ENCODE data around the gene CATSPERE.

CATSPERE gene, protein sequence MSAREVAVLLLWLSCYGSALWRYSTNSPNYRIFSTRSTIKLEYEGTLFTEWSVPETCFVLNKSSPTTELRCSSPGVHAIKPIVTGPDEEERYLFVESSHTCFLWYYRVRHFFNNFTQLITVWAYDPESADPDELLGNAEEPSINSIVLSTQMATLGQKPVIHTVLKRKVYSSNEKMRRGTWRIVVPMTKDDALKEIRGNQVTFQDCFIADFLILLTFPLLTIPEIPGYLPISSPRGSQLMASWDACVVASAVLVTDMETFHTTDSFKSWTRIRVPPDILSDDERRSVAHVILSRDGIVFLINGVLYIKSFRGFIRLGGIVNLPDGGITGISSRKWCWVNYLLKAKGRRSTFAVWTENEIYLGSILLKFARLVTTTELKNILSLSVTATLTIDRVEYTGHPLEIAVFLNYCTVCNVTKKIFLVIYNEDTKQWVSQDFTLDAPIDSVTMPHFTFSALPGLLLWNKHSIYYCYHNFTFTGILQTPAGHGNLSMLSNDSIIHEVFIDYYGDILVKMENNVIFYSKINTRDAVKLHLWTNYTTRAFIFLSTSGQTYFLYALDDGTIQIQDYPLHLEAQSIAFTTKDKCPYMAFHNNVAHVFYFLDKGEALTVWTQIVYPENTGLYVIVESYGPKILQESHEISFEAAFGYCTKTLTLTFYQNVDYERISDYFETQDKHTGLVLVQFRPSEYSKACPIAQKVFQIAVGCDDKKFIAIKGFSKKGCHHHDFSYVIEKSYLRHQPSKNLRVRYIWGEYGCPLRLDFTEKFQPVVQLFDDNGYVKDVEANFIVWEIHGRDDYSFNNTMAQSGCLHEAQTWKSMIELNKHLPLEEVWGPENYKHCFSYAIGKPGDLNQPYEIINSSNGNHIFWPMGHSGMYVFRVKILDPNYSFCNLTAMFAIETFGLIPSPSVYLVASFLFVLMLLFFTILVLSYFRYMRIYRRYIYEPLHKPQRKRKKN

DNA sequence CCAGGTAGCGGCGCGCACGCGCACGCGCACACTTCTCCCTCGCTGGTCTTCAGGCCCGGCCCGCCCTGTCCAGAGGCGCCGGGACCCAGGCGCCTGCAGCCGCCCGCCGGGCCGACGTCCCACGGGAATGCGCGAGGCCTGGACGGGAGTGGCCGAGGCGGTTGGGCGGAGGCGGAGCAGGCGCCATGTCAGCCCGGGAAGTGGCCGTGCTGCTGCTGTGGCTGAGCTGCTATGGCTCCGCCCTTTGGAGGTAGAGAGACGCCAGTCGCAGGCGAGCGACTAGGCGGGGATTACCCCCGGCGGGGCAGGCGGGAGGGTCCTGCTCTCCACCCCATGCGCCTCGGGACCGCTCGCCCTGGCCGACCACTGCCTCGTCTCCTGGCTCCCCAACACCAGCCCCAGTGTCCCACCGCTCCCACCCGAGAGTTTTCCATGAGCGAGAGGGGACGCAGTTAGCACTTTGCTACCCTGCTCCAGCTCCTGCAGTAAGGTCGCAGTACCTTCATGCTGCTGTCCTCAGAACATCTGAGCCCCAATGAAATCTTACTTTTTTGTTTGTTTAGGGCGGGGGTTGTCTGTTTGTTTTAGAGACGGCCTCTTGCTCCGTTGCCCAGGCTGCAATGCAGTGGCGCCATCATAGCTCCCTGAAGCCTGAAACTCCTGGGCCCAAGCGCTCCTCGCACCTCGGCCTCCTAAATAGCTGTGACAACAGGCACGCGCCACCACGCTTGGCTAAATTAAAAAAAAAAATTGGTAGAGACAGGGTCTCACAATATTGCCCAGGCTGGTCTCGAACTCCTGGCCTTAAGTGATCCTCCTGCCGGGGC, at the start of gene CATSPERE:
CATSPERE (plus strand) TSS at position 29 of the 827 bp plus-strand sequence; CDS start at position 186, 157 bp downstream.
- DNase-seq: no peak

DNA sequence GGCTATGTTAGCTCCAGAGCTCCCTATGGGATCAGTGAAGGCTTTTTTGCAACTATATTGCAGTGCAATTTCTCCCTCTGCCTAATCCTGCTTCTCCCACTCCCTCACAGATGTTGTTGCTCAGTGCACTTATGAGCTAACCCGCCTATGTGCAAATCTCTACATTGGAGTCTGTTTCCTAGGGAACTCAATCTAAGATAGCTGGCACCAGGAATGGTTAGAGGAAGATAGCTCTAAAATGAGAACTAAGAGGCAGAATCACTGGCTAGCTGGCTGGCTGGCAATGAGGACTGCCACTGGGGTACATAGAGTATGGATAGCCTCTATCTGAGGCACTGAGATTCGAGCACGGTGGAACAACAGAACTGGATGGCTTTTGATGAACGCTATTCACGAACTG, 48.9 kb upstream of the CATSPERE start:
- DNase-seq: no peak

DNA sequence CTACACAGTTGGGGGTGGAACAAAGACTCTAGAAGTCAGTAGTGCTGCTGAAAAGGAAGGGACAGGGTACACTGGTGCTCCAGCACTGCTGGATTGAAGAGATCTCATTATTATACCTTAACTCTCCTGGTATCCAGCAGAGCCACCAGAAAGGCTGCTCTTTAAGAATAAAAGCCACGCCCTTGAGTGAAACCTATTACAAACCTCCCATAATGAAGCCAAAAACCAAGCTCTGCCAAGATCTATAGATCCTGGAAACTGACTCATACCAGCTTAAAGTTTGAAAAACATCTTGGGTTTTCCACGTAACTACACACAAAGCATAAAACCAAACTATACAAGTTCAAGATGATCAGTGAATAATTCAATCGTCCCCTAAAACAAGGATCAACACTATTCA, 47.3 kb upstream of the CATSPERE start:
- no peak for DNase-seq

DNA sequence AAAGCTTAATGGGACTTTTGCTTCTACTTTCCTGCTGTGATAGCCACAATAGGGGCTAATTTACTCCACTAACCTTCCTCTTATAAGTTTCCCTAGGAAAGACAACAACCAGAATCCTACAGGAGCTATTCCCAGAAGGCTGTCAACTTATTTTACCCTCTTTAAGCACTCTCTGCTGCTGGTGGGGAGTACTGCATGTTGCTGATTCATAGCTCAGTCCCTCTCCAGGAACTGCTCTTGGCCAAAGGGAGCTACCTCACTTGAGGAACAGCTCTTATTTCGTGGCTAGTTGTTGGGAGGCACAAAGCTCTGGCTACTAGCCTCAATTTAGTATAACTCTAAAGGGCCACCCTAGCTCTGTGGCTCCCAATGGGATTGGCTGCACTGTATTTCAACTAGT, 46.5 kb upstream of the CATSPERE start:
- DNase-seq: no peak

DNA sequence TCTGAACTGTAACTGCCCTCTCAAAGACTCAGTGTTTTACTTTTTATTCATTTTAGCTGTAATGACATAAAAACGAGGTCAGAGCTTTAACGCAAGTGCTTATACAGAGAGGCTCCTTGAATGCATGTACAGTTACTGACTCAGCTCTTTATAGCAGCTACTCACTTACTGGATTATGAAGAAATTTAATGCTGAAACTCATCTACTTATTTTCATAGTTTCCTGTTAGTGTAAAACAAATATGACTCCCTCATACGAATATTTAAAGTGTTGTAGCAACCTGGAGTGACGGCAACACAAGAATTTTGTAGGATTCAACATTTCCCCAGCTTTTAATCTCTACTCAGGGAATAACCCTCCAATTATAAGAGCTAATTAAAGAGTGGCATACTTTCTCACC, 42.0 kb upstream of the CATSPERE start:
- DNase-seq: no peak

DNA sequence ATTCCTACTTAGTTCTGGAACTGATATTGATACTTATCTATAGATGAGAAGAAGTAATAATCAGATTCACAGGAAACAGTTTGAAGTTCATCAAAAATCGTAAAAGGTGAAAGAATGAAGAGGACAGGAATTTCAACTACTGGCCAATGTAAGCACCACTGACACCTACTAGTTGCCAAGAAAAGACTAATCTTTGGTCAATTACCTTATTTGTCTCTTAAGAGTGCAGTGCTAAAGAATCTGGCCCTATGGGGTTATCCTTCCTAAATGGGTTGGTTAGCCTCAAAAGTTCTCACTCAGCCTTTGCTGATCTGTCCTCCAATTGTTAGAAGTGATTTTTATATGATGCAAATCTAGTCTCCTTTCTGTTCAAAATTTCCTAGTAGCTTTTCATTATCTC, 38.9 kb upstream of the CATSPERE start:
- DNase-seq: no peak

DNA sequence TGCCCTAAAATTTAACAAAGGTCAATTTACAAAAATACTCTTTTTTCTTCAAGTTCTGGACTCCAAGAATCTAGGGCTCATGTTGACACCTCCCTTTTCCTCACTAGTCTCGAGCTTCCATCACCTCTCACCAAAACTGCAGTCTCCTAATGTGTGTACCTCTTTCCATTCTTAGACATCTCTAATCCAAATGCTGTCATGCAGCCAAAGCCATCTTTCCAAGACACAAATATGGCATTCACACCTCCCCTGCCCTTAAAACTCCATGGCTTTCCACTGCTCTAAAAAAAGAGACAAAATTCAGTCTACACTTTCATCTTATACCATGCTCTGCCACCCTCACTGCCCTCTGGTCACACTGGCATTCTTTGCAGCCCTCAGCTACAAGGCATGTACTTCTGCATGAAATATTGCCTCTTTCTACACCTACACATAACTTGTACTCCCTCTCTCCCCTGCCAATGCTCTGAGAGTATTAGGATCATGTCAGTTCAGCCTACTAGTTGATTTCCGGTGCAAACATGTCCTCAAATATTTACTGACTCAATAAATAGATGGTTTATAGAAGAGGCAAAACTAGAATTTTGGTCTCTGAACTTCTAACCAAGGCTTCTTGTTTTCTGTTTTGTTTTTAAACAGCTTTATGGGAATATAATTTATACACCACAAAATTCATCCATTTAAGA, 36.3 kb upstream of the CATSPERE start:
- no peak for DNase-seq

DNA sequence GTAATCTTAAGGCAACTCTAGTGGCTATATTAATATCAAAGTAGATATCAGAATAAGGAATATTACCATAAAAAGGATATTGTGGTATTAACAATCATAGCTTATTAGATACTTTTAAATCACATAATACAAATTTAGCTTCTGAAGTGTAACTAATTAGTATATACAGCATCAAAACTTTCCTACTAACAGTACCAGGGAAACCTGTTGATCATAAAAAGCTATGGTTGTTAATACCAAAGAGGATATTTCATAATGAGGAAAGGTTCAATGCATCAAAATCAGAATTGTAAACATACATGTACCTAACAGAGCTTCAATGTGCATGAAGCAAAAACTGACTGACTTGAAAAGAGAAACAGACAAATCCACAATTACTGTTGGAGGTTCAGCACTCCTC, 33.4 kb upstream of the CATSPERE start:
- DNase-seq: no peak

DNA sequence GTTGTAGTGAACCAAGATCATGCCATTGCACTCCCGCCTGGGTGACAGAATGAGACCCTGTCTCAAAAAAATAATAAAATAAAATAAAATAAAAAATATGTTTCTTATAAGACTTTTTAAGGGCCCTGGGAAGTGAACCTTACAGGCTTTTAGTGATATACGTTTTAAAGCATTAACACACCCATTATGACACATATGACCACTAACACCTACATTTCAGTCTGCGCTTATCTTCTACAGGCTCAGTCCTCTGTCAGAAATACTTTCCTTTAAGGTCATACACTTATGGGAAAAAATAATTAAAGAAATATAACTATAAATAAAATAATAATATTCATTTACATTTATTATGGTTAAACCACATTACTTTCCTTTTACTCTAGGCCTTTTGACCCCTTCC, 31.3 kb upstream of the CATSPERE start:
- no peak for DNase-seq

DNA sequence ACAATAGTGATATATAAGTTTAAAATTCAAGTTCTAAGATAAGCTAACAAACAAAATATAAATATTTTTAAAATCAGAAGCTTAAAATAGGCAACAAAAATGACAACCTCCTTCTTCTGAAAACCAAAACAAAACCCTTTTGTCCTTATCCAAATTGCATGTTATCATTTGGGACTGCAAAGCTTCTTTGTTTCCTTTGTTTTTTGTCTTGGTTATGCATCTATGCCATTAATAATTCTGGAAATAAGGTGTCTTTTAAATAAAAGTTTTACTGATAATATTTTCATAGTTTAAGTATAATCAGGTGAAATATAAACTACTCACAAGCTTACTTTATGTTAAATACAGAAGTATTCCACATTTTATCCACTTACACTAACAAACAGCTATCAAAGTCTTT, 29.9 kb upstream of the CATSPERE start:
- DNase-seq: no peak

DNA sequence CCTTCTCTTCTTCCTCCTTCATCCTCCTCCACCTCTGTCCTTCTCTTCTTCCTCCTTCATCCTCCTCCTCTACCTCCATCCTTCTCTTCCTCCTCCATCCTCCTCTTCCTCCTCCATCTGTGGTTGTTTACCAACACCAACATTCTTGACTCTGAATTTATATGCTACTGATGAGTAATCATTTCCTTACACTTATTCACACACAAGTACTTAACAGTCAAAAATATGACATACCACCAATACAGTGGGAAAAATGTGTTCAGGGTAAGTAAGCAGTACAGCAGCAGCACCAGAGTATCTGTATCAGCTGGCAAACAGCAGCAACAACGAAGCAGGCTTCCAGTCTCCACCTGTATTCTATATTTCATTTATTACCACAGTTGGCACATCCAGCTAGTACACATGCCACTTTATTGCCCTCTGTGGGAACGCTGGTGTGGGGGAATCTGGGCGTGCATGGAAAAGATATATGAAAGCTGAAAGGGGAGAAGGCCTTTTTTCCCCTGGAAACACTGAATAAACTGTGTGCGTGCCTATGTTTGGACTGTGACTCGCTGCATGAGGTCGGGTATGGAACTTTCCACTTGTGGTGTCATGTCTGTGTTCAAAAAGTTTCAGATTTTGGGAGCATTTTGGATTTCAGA, 25.4 kb upstream of the CATSPERE start:
- DNase-seq: no peak

DNA sequence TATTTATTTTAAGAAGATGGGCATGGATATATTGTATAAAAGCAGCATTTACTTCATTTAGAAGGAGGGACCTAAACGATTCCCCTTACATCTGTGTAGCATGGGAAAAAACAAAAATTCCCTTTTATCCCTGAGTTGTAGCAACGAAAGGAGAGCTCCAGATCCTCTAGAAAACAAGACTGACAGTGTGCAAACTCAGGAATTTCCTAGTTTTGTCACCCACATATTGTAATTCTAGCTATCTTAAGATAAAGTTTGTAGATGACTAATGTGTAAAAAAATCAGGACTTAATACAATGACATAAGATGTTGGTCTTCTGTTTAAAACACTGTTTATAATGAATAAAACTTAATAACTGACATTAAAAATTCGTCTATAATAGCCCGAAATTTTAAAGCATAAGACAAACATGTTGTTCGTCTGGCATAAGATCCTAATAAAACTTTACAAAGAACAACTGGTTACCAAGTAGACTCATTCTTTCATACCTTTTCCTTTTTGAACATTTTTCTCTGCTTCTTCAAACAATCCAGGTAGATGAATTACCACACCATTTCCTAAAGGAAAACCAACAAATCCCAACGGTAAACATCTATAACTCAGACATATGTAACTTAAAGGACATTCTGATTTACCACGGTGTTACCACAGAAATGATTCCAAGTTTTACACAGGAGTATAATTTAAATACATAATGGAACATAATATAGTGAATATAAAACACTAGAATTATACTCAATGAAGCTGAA, 24.6 kb upstream of the CATSPERE start:
- no peak for DNase-seq

DNA sequence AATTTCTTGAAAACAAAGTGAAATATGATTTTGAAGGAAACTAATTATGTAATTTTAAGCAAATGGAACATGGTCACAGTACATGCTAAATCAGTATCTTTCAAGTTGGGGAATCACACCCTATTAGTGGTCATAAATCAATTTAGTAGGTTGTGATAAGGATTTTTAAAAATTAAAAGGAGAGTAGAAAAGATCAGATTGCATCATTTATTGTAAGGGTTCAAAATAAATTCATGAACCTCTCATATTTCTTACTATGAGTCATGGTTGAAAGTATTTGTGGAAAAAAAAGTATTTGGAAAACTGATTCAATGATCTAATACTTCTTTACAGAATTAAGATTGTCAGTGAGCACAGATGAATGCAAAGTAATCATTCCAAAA, 24.0 kb upstream of the CATSPERE start:
- no peak for DNase-seq

DNA sequence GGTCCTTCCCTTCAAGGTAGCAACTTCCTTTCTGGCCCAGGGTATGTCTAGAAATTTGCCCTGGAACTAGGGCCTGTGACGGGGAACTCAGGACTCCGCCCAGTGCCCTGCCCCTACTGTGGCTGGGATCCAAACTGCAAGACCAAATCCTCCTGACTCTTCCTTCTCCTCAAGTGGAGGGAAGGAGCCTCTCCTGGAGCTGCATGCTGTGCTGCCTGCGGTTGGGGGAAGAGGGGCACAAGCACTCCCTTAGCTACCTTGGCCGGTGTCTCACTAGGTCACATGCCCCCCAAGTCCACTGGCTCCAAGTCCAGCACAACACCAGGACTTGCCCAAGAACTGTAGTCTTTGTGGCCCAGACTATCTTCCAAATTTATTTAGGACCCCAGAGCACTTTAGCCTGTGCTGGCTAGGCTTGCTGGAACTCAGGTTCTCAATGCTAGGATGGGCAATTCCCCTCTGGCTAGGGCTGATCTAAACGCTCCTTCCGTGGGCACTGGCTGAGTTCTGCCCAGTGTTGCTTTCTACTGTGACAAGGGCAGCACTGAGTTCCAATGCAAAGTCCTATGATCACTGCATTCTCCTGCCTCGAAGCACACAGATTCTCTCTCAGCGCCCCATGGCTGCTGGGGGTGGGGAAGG, 21.6 kb upstream of the CATSPERE start:
- DNase-seq: no peak

DNA sequence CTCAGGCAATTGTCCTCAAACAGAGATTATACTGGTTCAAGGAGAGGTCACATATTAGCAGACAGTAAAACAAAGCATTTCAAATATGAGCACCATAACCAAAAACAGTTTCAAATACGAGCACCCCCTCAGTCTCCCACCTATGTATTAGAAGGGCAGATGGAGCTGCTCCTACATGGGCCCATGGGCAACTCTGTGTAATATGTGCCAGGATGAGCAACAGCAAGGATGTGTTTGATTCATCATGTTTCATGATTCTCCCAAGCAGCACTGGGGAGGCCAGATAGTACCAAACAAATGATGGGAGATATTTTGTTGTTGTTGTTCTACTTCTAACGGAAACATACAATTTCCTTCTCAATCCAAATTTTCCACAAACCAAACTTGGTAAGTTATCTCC, 18.2 kb upstream of the CATSPERE start:
- DNase-seq: no peak

DNA sequence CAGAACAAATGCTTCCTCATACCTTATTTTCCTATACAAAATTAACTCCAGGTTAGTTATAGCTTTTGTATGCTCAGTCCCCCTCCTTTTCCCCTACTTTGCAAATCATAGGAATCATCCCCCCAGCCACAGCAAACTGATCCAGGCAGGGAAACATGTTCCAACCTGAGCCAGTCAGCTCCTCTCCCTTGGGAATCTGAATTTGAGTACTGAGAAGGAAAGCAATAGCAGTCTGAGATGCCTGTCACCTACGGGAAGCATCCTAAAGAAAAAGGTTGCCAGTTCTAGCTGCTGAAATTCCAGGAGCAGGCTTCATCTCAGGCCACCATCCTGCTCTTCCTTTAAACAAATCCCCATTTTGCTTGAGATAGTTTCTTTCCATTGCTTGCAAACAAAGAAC, 16.2 kb upstream of the CATSPERE start:
- DNase-seq: no peak

DNA sequence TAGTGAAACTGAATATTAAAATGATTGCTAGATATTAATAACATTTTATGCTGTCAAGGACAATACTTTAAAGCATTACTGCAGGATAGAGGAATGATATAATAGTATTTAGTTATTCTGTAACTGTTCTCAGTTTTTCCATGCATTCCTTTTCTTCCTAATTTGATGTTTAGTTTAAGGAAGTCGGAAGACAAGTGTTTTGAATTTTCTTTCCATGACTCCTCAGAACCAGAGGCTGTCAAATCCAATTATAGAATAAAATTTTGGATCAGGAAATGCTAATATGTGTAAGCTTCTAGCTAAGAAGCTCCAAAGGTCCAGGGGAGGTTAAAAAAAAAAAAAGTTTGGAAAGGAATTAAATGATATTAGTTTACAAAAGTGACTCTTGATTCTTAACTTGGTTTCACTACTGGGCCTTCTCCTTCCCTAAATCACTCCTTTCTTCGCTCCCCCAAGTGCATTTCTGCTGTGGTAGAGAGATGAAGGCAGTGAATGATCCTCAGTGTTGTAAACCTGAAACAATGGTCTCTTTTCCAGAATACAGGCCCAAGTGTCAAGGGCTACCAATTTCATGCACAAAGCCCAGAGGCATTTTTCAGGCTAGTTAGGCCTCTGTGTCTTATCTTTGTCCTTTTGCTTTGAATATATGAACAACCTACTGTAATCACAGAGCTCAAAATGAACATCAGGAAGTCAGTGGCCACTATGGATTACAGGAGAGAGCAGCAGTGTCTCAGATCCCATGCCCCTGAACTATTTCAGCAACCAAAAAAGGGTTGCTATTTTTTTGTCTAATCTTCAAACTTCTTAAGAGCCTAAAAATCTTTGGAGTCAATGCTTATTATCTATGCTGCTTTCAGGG, 15.5 kb upstream of the CATSPERE start:
- DNase-seq: no peak

DNA sequence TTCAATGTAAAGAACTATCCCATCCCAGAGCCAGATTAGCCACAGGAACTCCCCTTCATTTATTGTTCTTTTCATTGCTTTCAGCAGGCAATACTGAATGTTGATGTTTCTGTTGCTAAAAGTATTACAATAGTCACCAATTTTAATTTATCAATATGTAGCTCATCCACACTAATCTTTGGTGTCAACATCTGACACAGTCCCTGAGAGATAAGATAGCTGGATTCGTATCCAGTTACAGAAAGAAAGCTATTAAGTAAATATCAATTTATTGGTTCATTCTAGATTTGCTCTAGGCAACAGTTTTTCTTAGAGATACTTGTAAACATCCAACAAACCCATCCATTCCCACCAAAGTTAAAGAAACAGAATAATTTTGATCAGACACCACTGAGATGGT, 14.0 kb upstream of the CATSPERE start:
- DNase-seq: no peak

DNA sequence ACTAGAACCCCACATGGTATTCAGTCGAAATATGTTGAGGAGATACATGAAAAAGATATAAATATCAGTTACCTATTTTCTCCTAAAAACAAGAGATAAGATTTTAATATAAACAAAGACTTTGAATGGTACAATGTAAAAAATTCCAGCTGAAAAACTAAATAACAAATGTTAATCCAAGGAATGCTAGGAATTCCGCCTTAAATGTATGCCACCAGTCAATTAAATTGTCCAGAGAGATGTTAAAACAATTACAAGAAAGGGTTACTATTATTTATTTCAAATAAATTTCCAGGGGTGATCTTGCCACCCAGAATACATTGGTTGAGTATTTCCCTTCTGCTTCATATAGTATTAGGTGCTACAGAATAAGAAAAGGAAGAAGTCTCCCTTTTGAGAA, 13.5 kb upstream of the CATSPERE start:
- no peak for DNase-seq
